Measurements from ENCODE around the gene FAM163B.

FAM163B gene

GRCh38 chr9:133637451-133638055 is 28.4 kb upstream of the FAM163B start:
- no peaks in the 10 kb centered on the region for H3K9me3 ChIP-seq (replicated peaks; ENCODE audit: low read length)
- H3K27me3 ChIP-seq (ENCODE audit: control insufficient read depth, insufficient read depth, low read length) = peaks cover 75% of the 10 kb centered on the region
- no peak overlapping the region for H3K4me2 ChIP-seq (ENCODE audit: low read length)
- no peak overlapping the region for H3K9ac ChIP-seq (ENCODE audit: low read depth, low read length)
- H3K4me1 ChIP-seq (ENCODE audit: control insufficient read depth, insufficient read depth, low read length) = no peaks in the 10 kb centered on the region
- H3K4me3 ChIP-seq (ENCODE audit: low read length) = no peak overlapping the region
- no peaks in the 10 kb centered on the region for H3K36me3 ChIP-seq (ENCODE audit: insufficient read depth, low read length)

GRCh38 chr9:133636902-133637301 is 27.7 kb upstream of the FAM163B start:
- no peaks in the 10 kb centered on the region for H3K4me1 ChIP-seq (ENCODE audit: control insufficient read depth, insufficient read depth, low read length)
- H3K27me3 ChIP-seq (ENCODE audit: control insufficient read depth, insufficient read depth, low read length) = peaks cover 75% of the 10 kb centered on the region
- no peak overlapping the region for H3K4me2 ChIP-seq (ENCODE audit: low read length)
- H3K9me3 ChIP-seq (replicated peaks; ENCODE audit: low read length) = no peaks in the 10 kb centered on the region
- H3K9ac ChIP-seq (ENCODE audit: low read depth, low read length) = no peak overlapping the region
- no peaks in the 10 kb centered on the region for H3K36me3 ChIP-seq (ENCODE audit: insufficient read depth, low read length)
- no peak overlapping the region for H3K4me3 ChIP-seq (ENCODE audit: low read length)

- Histone ChIP-seq H3K4me3 (ENCODE audit: low read length) (no peak within 1 kb of the TSS), H3K36me3 (ENCODE audit: insufficient read depth, low read length) (no peaks in the 10 kb centered on the region), H3K4me2 (ENCODE audit: low read length) (no peak within 1 kb of the TSS), H3K9ac (ENCODE audit: low read depth, low read length) (no peak within 1 kb of the TSS), H3K4me1 (ENCODE audit: control insufficient read depth, insufficient read depth, low read length) (no peaks in the 10 kb centered on the region), H3K27me3 (ENCODE audit: control insufficient read depth, insufficient read depth, low read length) (peaks cover 67% of the 10 kb centered on the region), H3K9me3 (replicated peaks; ENCODE audit: low read length) (no peaks in the 10 kb centered on the region)
Observed at GRCh38 chr9:133635533-133636531, 26.6 kb upstream of the FAM163B start, which contains the start of gene DBH. TSS of gene DBH (plus strand) at chr9:133636363. CDS start at chr9:133636372, 9 bp downstream.

GRCh38 chr9:133635098-133635497 is 25.9 kb upstream of the FAM163B start:
- Histone ChIP-seq H3K4me2 (ENCODE audit: low read length) (no peak overlapping the region), H3K27me3 (ENCODE audit: control insufficient read depth, insufficient read depth, low read length) (peaks cover 66% of the 10 kb centered on the region), H3K9me3 (replicated peaks; ENCODE audit: low read length) (no peaks in the 10 kb centered on the region), H3K9ac (ENCODE audit: low read depth, low read length) (no peak overlapping the region), H3K4me3 (ENCODE audit: low read length) (no peak overlapping the region), H3K36me3 (ENCODE audit: insufficient read depth, low read length) (no peaks in the 10 kb centered on the region), H3K4me1 (ENCODE audit: control insufficient read depth, insufficient read depth, low read length) (no peaks in the 10 kb centered on the region)

GRCh38 chr9:133634081-133634691 is 25.0 kb upstream of the FAM163B start:
- H3K27me3 ChIP-seq (ENCODE audit: control insufficient read depth, insufficient read depth, low read length) = peaks cover 60% of the 10 kb centered on the region
- H3K36me3 ChIP-seq (ENCODE audit: insufficient read depth, low read length) = no peaks in the 10 kb centered on the region
- no peak overlapping the region for H3K9ac ChIP-seq (ENCODE audit: low read depth, low read length)

GRCh38 chr9:133633681-133634080 is 24.5 kb upstream of the FAM163B start:
- H3K9ac ChIP-seq (ENCODE audit: low read depth, low read length) = no peak overlapping the region
- no peak overlapping the region for H3K4me2 ChIP-seq (ENCODE audit: low read length)
- no peaks in the 10 kb centered on the region for H3K36me3 ChIP-seq (ENCODE audit: insufficient read depth, low read length)
- H3K4me1 ChIP-seq (ENCODE audit: control insufficient read depth, insufficient read depth, low read length) = no peaks in the 10 kb centered on the region
- peaks cover 57% of the 10 kb centered on the region for H3K27me3 ChIP-seq (ENCODE audit: control insufficient read depth, insufficient read depth, low read length)
- no peaks in the 10 kb centered on the region for H3K9me3 ChIP-seq (replicated peaks; ENCODE audit: low read length)
- no peak overlapping the region for H3K4me3 ChIP-seq (ENCODE audit: low read length)

More at GRCh38 chr9:133634081-133634691, 25.0 kb upstream of the FAM163B start:
- H3K4me2 ChIP-seq (ENCODE audit: low read length) = no peak overlapping the region
- H3K9me3 ChIP-seq (replicated peaks; ENCODE audit: low read length) = no peaks in the 10 kb centered on the region
- H3K4me1 ChIP-seq (ENCODE audit: control insufficient read depth, insufficient read depth, low read length) = no peaks in the 10 kb centered on the region
- H3K4me3 ChIP-seq (ENCODE audit: low read length) = no peak overlapping the region

GRCh38 chr9:133632806-133633680 is 23.9 kb upstream of the FAM163B start:
- Histone ChIP-seq H3K36me3 (ENCODE audit: insufficient read depth, low read length) (no peaks in the 10 kb centered on the region), H3K4me1 (ENCODE audit: control insufficient read depth, insufficient read depth, low read length) (no peaks in the 10 kb centered on the region), H3K27me3 (ENCODE audit: control insufficient read depth, insufficient read depth, low read length) (peaks cover 60% of the 10 kb centered on the region), H3K9me3 (replicated peaks; ENCODE audit: low read length) (no peaks in the 10 kb centered on the region), H3K4me2 (ENCODE audit: low read length) (no peak overlapping the region), H3K9ac (ENCODE audit: low read depth, low read length) (no peak overlapping the region), H3K4me3 (ENCODE audit: low read length) (no peak overlapping the region)

GRCh38 chr9:133631111-133631510 is 21.9 kb upstream of the FAM163B start:
- no peaks in the 10 kb centered on the region for H3K9me3 ChIP-seq (replicated peaks; ENCODE audit: low read length)
- no peaks in the 10 kb centered on the region for H3K36me3 ChIP-seq (ENCODE audit: insufficient read depth, low read length)
- H3K4me3 ChIP-seq (ENCODE audit: low read length) = no peak overlapping the region

GRCh38 chr9:133629221-133630110 is 20.3 kb upstream of the FAM163B start:
- Histone ChIP-seq H3K9ac (ENCODE audit: low read depth, low read length) (no peak overlapping the region), H3K9me3 (replicated peaks; ENCODE audit: low read length) (no peaks in the 10 kb centered on the region), H3K4me2 (ENCODE audit: low read length) (no peak overlapping the region), H3K36me3 (ENCODE audit: insufficient read depth, low read length) (no peaks in the 10 kb centered on the region), H3K4me3 (ENCODE audit: low read length) (no peak overlapping the region), H3K27me3 (ENCODE audit: control insufficient read depth, insufficient read depth, low read length) (peaks cover 51% of the 10 kb centered on the region), H3K4me1 (ENCODE audit: control insufficient read depth, insufficient read depth, low read length) (no peaks in the 10 kb centered on the region)

More at GRCh38 chr9:133631111-133631510, 21.9 kb upstream of the FAM163B start:
- H3K4me1 ChIP-seq (ENCODE audit: control insufficient read depth, insufficient read depth, low read length) = no peaks in the 10 kb centered on the region
- peaks cover 66% of the 10 kb centered on the region for H3K27me3 ChIP-seq (ENCODE audit: control insufficient read depth, insufficient read depth, low read length)
- H3K9ac ChIP-seq (ENCODE audit: low read depth, low read length) = no peak overlapping the region
- no peak overlapping the region for H3K4me2 ChIP-seq (ENCODE audit: low read length)

GRCh38 chr9:133628766-133629165 is 19.6 kb upstream of the FAM163B start:
- Histone ChIP-seq H3K4me3 (ENCODE audit: low read length) (no peak overlapping the region), H3K4me2 (ENCODE audit: low read length) (no peak overlapping the region), H3K27me3 (ENCODE audit: control insufficient read depth, insufficient read depth, low read length) (peaks cover 49% of the 10 kb centered on the region), H3K36me3 (ENCODE audit: insufficient read depth, low read length) (no peaks in the 10 kb centered on the region), H3K9ac (ENCODE audit: low read depth, low read length) (no peak overlapping the region), H3K9me3 (replicated peaks; ENCODE audit: low read length) (no peaks in the 10 kb centered on the region), H3K4me1 (ENCODE audit: control insufficient read depth, insufficient read depth, low read length) (no peaks in the 10 kb centered on the region)

Measured in skeletal muscle satellite cell (primary cell).